ENCODE measurements around the gene CYP3A5.
"Not testable (repeated sequence)": the region's sequence is repeated elsewhere in the genome, so short reads cannot be mapped to it uniquely, and the experiment has no call there.

Gene CYP3A5

GRCh38 chr7:99685871-99686608, 6.2 kb upstream of the CYP3A5 start:
- DNase-seq (ENCODE audit: low read depth) = not testable (repeated sequence)

GRCh38 chr7:99685129-99685758, 5.4 kb upstream of the CYP3A5 start:
- no peak for DNase-seq (ENCODE audit: low read depth)

- DNase-seq (ENCODE audit: low read depth) = no peak
These were observed 780 bp downstream of the CYP3A5 start for GRCh38 chr7:99679032-99679399.

GRCh38 chr7:99677648-99678045, 2.1 kb downstream of the CYP3A5 start:
- DNase-seq (ENCODE audit: low read depth) = no peak

GRCh38 chr7:99677013-99677647, 2.7 kb downstream of the CYP3A5 start:
- DNase-seq (ENCODE audit: low read depth) = no peak

GRCh38 chr7:99674995-99675742, 4.6 kb downstream of the CYP3A5 start:
- no peak for DNase-seq (ENCODE audit: low read depth)

- DNase-seq (ENCODE audit: low read depth) = no peak
These were observed 7.2 kb downstream of the CYP3A5 start for GRCh38 chr7:99672573-99672972.

GRCh38 chr7:99669782-99670181, 10.0 kb downstream of the CYP3A5 start:
- DNase-seq (ENCODE audit: low read depth) = no peak

GRCh38 chr7:99668541-99668940, 11.3 kb downstream of the CYP3A5 start:
- no peak for DNase-seq (ENCODE audit: low read depth)

GRCh38 chr7:99667179-99667578, 12.6 kb downstream of the CYP3A5 start:
- no peak for DNase-seq (ENCODE audit: low read depth)

GRCh38 chr7:99666013-99666395, 13.8 kb downstream of the CYP3A5 start:
- no peak for DNase-seq (ENCODE audit: low read depth)

GRCh38 chr7:99665312-99666012, 14.3 kb downstream of the CYP3A5 start:
- no peak for DNase-seq (ENCODE audit: low read depth)

GRCh38 chr7:99657879-99658278, 21.9 kb downstream of the CYP3A5 start:
- DNase-seq (ENCODE audit: low read depth) = not testable (repeated sequence)

- not testable (repeated sequence) for DNase-seq (ENCODE audit: low read depth)
These were observed 25.2 kb downstream of the CYP3A5 start for GRCh38 chr7:99654626-99655025.

GRCh38 chr7:99653754-99654153, 26.0 kb downstream of the CYP3A5 start:
- DNase-seq (ENCODE audit: low read depth) = no peak

GRCh38 chr7:99653269-99653668, 26.5 kb downstream of the CYP3A5 start:
- not testable (repeated sequence) for DNase-seq (ENCODE audit: low read depth)

- no peak for DNase-seq (ENCODE audit: low read depth)
These were observed 27.1 kb downstream of the CYP3A5 start for GRCh38 chr7:99652671-99653070.

- DNase-seq (ENCODE audit: low read depth) = no peak
These were observed 28.5 kb downstream of the CYP3A5 start for GRCh38 chr7:99651290-99651689.

- DNase-seq (ENCODE audit: low read depth) = no peak
These were observed 31.0 kb downstream of the CYP3A5 start for GRCh38 chr7:99648843-99649242.

GRCh38 chr7:99645590-99645989, 34.2 kb downstream of the CYP3A5 start:
- no peak for DNase-seq (ENCODE audit: low read depth)

- no peak for DNase-seq (ENCODE audit: low read depth)
These were observed 35.4 kb downstream of the CYP3A5 start for GRCh38 chr7:99644431-99644830.

GRCh38 chr7:99643464-99643863, 36.3 kb downstream of the CYP3A5 start:
- no peak for DNase-seq (ENCODE audit: low read depth)

All from stimulated activated CD4-positive, alpha-beta T cell treated with anti-CD3 and anti-CD28 coated beads, Interleukin-2, amount 100 ng/mL, for 4 hours (primary cell).